Liver (tissue), 3 donors: Measurements from ENCODE around the gene SNHG17.

Source experiments
- EGR1 ChIP-seq, 2 donors: IDR thresholded peaks; 2 replicates each; pipeline ENCODE4 v1.6.1; 2016 to 2018; ENCODE audit warnings: antibody characterized with exemption in 2 of 2, low read depth in 2 of 2
- FOXA1 ChIP-seq: IDR thresholded peaks from 2 replicates; pipeline ENCODE4 v1.6.1; 2016; ENCODE audit warnings: antibody characterized with exemption
- FOXA2 ChIP-seq: IDR thresholded peaks from 2 replicates; pipeline ENCODE4 v1.6.1; 2016; ENCODE audit warnings: antibody characterized with exemption
- GABPA ChIP-seq, 2 donors: IDR thresholded peaks in 1 of 2; conservative IDR thresholded peaks in 1 of 2; 2 replicates each; pipeline ENCODE4 v1.6.1; 2016; ENCODE audit warnings: antibody characterized with exemption in 2 of 2, mild to moderate bottlenecking in 1 of 2, moderate library complexity in 1 of 2
- JUND ChIP-seq, 2 donors: IDR thresholded peaks; 2 replicates each; pipeline ENCODE4 v1.6.1; 2016; ENCODE audit warnings: antibody characterized with exemption in 2 of 2
- RAD21 ChIP-seq, 2 donors: IDR thresholded peaks; 2 replicates each; pipeline ENCODE4 v1.6.1; 2016; ENCODE audit warnings: antibody characterized with exemption in 2 of 2, mild to moderate bottlenecking in 2 of 2
- SP1 ChIP-seq: IDR thresholded peaks from 2 replicates; pipeline ENCODE4 v1.6.1; 2018; ENCODE audit warnings: antibody characterized with exemption, mild to moderate bottlenecking
- TAF1 ChIP-seq: conservative IDR thresholded peaks from 2 replicates; pipeline ENCODE4 v1.6.1; 2016; ENCODE audit warnings: antibody characterized with exemption, mild to moderate bottlenecking
- YY1 ChIP-seq: IDR thresholded peaks from 2 replicates; pipeline ENCODE4 v1.6.1; 2016; ENCODE audit warnings: antibody characterized with exemption, mild to moderate bottlenecking
- TF ChIP-seq, protein P1 (sequence below): fragments of 150-350 bp; IDR thresholded peaks from 2 replicates; pipeline ENCODE4 v1.5.1; 2017; ENCODE audit warnings: improper control_type of control experiment, low read depth, low read length; ENCODE audit not compliant: missing input control
- TF ChIP-seq, protein P2 (sequence below): IDR thresholded peaks from 2 replicates; pipeline ENCODE4 v1.6.1; 2016; ENCODE audit warnings: antibody characterized with exemption, mild to moderate bottlenecking
- TF ChIP-seq, protein P3 (sequence below): IDR thresholded peaks from 2 replicates; pipeline ENCODE4 v1.6.1; 2016; ENCODE audit warnings: antibody characterized with exemption
- TF ChIP-seq, protein P4 (sequence below): IDR thresholded peaks from 2 replicates; pipeline ENCODE4 v1.6.1; 2016; ENCODE audit warnings: antibody characterized with exemption
- TF ChIP-seq, protein P5 (sequence below): IDR thresholded peaks from 2 replicates; pipeline ENCODE4 v1.6.1; 2016; ENCODE audit warnings: antibody characterized with exemption
- donor health status: healthy.
- donor health status: healthy.

DNA sequence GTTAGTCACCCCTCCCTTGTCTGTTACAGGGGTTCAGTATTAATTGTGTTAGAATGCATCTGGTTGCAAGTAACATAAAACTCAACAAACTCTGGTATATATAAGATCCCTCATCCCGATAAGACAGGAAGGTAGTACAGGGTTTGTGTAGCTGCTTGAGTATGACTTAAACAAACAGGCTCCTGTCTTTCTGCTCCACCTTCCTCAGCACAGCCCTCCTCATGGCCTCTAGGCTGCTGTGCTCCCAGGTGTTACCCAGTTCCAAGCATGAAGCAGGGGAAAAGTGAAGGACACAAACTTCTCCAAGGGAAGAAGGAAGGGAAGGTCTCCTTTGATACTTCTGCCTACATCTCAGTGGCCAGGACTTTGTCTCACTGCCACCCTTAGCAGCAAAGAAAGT is 36.1 kb upstream of the SNHG17 start:
- TF ChIP-seq, protein P1, sequence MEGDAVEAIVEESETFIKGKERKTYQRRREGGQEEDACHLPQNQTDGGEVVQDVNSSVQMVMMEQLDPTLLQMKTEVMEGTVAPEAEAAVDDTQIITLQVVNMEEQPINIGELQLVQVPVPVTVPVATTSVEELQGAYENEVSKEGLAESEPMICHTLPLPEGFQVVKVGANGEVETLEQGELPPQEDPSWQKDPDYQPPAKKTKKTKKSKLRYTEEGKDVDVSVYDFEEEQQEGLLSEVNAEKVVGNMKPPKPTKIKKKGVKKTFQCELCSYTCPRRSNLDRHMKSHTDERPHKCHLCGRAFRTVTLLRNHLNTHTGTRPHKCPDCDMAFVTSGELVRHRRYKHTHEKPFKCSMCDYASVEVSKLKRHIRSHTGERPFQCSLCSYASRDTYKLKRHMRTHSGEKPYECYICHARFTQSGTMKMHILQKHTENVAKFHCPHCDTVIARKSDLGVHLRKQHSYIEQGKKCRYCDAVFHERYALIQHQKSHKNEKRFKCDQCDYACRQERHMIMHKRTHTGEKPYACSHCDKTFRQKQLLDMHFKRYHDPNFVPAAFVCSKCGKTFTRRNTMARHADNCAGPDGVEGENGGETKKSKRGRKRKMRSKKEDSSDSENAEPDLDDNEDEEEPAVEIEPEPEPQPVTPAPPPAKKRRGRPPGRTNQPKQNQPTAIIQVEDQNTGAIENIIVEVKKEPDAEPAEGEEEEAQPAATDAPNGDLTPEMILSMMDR: no peak
- TF ChIP-seq JUND (IDR thresholded peaks at IDR 0.05): no peak
- TF ChIP-seq, protein P2, sequence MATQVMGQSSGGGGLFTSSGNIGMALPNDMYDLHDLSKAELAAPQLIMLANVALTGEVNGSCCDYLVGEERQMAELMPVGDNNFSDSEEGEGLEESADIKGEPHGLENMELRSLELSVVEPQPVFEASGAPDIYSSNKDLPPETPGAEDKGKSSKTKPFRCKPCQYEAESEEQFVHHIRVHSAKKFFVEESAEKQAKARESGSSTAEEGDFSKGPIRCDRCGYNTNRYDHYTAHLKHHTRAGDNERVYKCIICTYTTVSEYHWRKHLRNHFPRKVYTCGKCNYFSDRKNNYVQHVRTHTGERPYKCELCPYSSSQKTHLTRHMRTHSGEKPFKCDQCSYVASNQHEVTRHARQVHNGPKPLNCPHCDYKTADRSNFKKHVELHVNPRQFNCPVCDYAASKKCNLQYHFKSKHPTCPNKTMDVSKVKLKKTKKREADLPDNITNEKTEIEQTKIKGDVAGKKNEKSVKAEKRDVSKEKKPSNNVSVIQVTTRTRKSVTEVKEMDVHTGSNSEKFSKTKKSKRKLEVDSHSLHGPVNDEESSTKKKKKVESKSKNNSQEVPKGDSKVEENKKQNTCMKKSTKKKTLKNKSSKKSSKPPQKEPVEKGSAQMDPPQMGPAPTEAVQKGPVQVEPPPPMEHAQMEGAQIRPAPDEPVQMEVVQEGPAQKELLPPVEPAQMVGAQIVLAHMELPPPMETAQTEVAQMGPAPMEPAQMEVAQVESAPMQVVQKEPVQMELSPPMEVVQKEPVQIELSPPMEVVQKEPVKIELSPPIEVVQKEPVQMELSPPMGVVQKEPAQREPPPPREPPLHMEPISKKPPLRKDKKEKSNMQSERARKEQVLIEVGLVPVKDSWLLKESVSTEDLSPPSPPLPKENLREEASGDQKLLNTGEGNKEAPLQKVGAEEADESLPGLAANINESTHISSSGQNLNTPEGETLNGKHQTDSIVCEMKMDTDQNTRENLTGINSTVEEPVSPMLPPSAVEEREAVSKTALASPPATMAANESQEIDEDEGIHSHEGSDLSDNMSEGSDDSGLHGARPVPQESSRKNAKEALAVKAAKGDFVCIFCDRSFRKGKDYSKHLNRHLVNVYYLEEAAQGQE: no peak
- TF ChIP-seq SP1: no peak
- no peak for TF ChIP-seq RAD21 (IDR thresholded peaks at IDR 0.05)
- TF ChIP-seq, protein P3, sequence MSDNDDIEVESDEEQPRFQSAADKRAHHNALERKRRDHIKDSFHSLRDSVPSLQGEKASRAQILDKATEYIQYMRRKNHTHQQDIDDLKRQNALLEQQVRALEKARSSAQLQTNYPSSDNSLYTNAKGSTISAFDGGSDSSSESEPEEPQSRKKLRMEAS: no peak
- TF ChIP-seq, protein P4, sequence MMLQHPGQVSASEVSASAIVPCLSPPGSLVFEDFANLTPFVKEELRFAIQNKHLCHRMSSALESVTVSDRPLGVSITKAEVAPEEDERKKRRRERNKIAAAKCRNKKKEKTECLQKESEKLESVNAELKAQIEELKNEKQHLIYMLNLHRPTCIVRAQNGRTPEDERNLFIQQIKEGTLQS: no peak
- no peak for TF ChIP-seq EGR1 (IDR thresholded peaks at IDR 0.05; ENCODE audit: low read depth in 2 of 2)
- no peak for TF ChIP-seq GABPA (IDR thresholded peaks at IDR 0.05 in 1 of 2, conservative IDR thresholded peaks at IDR 0.05 in 1 of 2)
- no peak for TF ChIP-seq TAF1
- TF ChIP-seq, protein P5, sequence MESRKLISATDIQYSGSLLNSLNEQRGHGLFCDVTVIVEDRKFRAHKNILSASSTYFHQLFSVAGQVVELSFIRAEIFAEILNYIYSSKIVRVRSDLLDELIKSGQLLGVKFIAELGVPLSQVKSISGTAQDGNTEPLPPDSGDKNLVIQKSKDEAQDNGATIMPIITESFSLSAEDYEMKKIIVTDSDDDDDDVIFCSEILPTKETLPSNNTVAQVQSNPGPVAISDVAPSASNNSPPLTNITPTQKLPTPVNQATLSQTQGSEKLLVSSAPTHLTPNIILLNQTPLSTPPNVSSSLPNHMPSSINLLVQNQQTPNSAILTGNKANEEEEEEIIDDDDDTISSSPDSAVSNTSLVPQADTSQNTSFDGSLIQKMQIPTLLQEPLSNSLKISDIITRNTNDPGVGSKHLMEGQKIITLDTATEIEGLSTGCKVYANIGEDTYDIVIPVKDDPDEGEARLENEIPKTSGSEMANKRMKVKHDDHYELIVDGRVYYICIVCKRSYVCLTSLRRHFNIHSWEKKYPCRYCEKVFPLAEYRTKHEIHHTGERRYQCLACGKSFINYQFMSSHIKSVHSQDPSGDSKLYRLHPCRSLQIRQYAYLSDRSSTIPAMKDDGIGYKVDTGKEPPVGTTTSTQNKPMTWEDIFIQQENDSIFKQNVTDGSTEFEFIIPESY: no peak
- no peak for TF ChIP-seq FOXA1
- no peak for TF ChIP-seq YY1
- no peak for TF ChIP-seq FOXA2
